K562 (cell line): ENCODE measurements around the gene UNC79. TPM values are rescaled to one million over a fixed set of nuclear protein-coding genes. Genes with fewer than 3 reads are reported as not detected.

ENCODE experiments used
- ATAC-seq: fragments of 200-7000 bp; cut with Tn5 transposase; 3 replicates; pipeline ENCODE4 v1.9.1; 2020; ENCODE audit warnings: moderate library complexity
- BruUV-seq: library from RNA; stranded (reverse); fragments of 400-500 nt; replicated peaks from 2 replicates; lab custom pipeline; 2021; lab: Mats Ljungman, UMichigan
- CTCF ChIA-PET: fragments of 300-600 bp; formaldehyde crosslinking; extraction: SDS; loops from one replicate; lab custom pipeline; 2021; ENCODE audit warnings: low intra/inter-chr PET ratio; lab: Yijun Ruan, JAX
- POLR2A ChIA-PET: fragments of 300-600, 350-650 bp; sonication (Branson Sonifier 250); formaldehyde crosslinking; extraction: SDS; loops from one replicate; lab custom pipeline; 2021; ENCODE audit warnings: antibody characterized with exemption, inconsistent platforms; lab: Yijun Ruan, JAX
- DNase-seq, 4 experiments: peaks; one replicate each; pipeline versions ENCODE4 v3.0.0 to v3.0.0-alpha.2; 2011 to 2018; ENCODE audit warnings: low spot score in 3 of 4, mixed read lengths in 3 of 4; ENCODE audit errors: extremely low read depth in 1 of 4
- FAIRE-seq: peaks from 2 replicates; lab custom pipeline; 2011; peaks lifted over from hg19 to GRCh38; lab: Jason Lieb, UNC
- H2AFZ ChIP-seq: 2 replicates; pipeline ENCODE4 v1.6.0; 2011; ENCODE audit warnings: low read depth, low read length, control low read depth, inconsistent platforms
- H3K27ac ChIP-seq: fragments of 200-600 bp; 3 replicates; pipeline ENCODE4 v1.8.0; 2011; ENCODE audit warnings: low read depth, mild to moderate bottlenecking, control low read depth, inconsistent platforms, low read length, moderate library complexity, mixed read lengths; ENCODE audit errors: extremely low read depth
- H3K27me3 ChIP-seq, 2 experiments: fragments of 300-600 bp in 1 of 2; 2 replicates in 1 of 2; 3 replicates in 1 of 2; pipeline versions ENCODE4 v1.6.0 to v1.8.0; 2011; ENCODE audit warnings: inconsistent platforms in 2 of 2, low read length in 2 of 2, mild to moderate bottlenecking in 1 of 2, mixed read lengths in 1 of 2, moderate library complexity in 1 of 2; ENCODE audit not compliant: control insufficient read depth in 2 of 2, insufficient read depth in 2 of 2
- H3K36me3 ChIP-seq: fragments of 300-600 bp; 3 replicates; pipeline ENCODE4 v1.8.0; 2011; ENCODE audit warnings: mild to moderate bottlenecking, low read length, inconsistent platforms; ENCODE audit not compliant: control insufficient read depth, insufficient read depth
- H3K4me1 ChIP-seq, 2 experiments: fragments of 200-600 bp in 1 of 2; replicated peaks in 1 of 2; 2 replicates in 1 of 2; 3 replicates in 1 of 2; pipeline versions ENCODE4 v1.5.1 to v1.8.0; 2011; ENCODE audit warnings: inconsistent platforms in 2 of 2, low read length in 2 of 2, mild to moderate bottlenecking in 1 of 2, mixed read lengths in 1 of 2, moderate library complexity in 1 of 2; ENCODE audit not compliant: control insufficient read depth in 2 of 2, insufficient read depth in 2 of 2
- H3K4me2 ChIP-seq: 2 replicates; pipeline ENCODE4 v1.6.1; 2011; ENCODE audit warnings: low read length, control low read depth, inconsistent platforms, mixed read lengths; ENCODE audit not compliant: insufficient read depth
- H3K4me3 ChIP-seq: fragments of 200-600 bp; sonication (generic), shearing (Covaris generic); 2 replicates; pipeline ENCODE4 v1.5.1; 2016; ENCODE audit warnings: control low read depth, inconsistent platforms
- H3K79me2 ChIP-seq: fragments of 200-600 bp; 3 replicates; pipeline ENCODE4 v1.8.0; 2011; ENCODE audit warnings: low read length, inconsistent platforms; ENCODE audit not compliant: control insufficient read depth, insufficient read depth
- H3K9ac ChIP-seq, 2 experiments: 2 replicates each; pipeline versions ENCODE4 v1.6.0 to v1.6.1; 2011; ENCODE audit warnings: low read depth in 2 of 2, low read length in 2 of 2, control low read depth in 1 of 2, inconsistent platforms in 1 of 2, mild to moderate bottlenecking in 1 of 2, mixed read lengths in 1 of 2; ENCODE audit not compliant: insufficient read depth in 1 of 2
- H3K9me1 ChIP-seq: one replicate; pipeline ENCODE4 v1.6.0; 2011; ENCODE audit warnings: inconsistent platforms, mild to moderate bottlenecking, low read length, moderate library complexity; ENCODE audit not compliant: control insufficient read depth, insufficient read depth
- H3K9me3 ChIP-seq: replicated peaks from 2 replicates; pipeline ENCODE4 v1.5.1; 2011; ENCODE audit warnings: low read depth, low read length, inconsistent platforms; ENCODE audit not compliant: control insufficient read depth, insufficient read depth
- H4K20me1 ChIP-seq: replicated peaks from 2 replicates; pipeline ENCODE4 v1.6.1; 2011; ENCODE audit warnings: low read length, inconsistent platforms, mixed read lengths; ENCODE audit not compliant: control insufficient read depth, insufficient read depth
- KLF16 ChIP-seq: IDR thresholded peaks from 2 replicates; pipeline ENCODE4 v1.6.1; 2016; ENCODE audit warnings: antibody characterized with exemption
- OTX1 ChIP-seq: fragments of 450-650 bp; formaldehyde crosslinking; IDR thresholded peaks from 2 replicates; pipeline ENCODE4 v1.4.0; 2022; ENCODE audit warnings: mild to moderate bottlenecking
- WGBS: fragments of 100-300 bp; shearing (Covaris generic); methylation state at CpG from one replicate; pipeline ENCODE4 v1.1.6; 2016; ENCODE audit warnings: low coverage, mixed read lengths; ENCODE audit not compliant: insufficient coverage; ENCODE audit errors: missing lambda C conversion rate; 5-methylcytosine and 5-hydroxymethylcytosine counted together
- in situ Hi-C: fragments of 300-500 bp; cut with MboI; formaldehyde crosslinking; loops from 4 replicates; pipeline ENCODE4 v1.15.0; 2018; ENCODE audit warnings: inconsistent platforms, mixed read lengths
- intact Hi-C: fragments of 100-400 bp; cut with micrococcal nuclease; formaldehyde crosslinking; loops from 2 replicates; pipeline ENCODE4 v1.14.2; 2022
- polyA plus RNA-seq, 8 experiments: library from polyadenylated mRNA; depleted of rRNA in 4 of 8; stranded (reverse) in 5 of 8; unstranded in 3 of 8; fragments of >200 nt; fragmentation: Nextera tagmentation in 2 of 8; fragmentation: Illumina TruSeq in 1 of 8; extraction: Ambion mirVana in 2 of 8; extraction: Trizol in 1 of 8; gene quantifications; 2 replicates each; pipeline versions ENCODE4 v1.2.1 to v1.2.3, GENCODE V29; 2011 to 2014; ENCODE audit warnings: inconsistent platforms in 1 of 8, missing spikeins in 1 of 8
- total RNA-seq, 7 experiments: library from RNA; depleted of rRNA in 6 of 7; stranded (reverse); fragments of >200 nt in 6 of 7; fragmentation: Illumina TruSeq in 2 of 7; extraction: Trizol in 2 of 7; gene quantifications; 2 replicates each; pipeline versions ENCODE4 v1.2.1 to v1.2.3, GENCODE V29; 2011 to 2021; ENCODE audit warnings: low replicate concordance in 1 of 7
- TF ChIP-seq, protein P1 (sequence below): sonication (generic); formaldehyde crosslinking; IDR thresholded peaks from 2 replicates; pipeline ENCODE4 v1.8.0; 2023; ENCODE audit warnings: mild to moderate bottlenecking, missing genetic modification reagents

The UNC79 gene
- total and polyA plus RNA-seq, 9 of the 15 experiments (the other 6 are each of a cell fraction or from before 2014, with no cell fraction given) = under 0.01 to 0.04 (median 0.01) TPM; not detected in 6

DNA sequence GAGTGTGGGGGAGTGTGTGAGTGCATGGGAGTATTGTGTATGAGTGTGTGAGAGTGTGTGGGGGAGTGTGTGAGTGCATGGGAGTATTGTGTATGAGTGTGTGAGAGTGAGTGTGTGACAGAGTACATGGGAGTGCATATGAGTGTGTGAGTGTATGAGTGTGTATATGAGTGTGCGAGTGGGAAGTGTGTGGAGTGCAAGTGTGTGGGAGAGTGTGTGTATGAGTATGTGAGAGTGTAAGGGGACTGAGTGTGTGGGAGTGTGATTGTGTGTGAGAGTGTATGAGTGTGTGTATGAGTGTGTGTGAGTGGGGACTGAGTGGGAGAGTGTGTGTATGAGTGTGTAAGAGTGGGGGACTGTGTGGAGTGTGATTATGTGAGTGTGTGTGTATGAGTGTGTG is 316.8 kb downstream of the UNC79 start:
- in situ Hi-C loops = no loop called here
- no TSS peak for BruUV-seq
- no peaks in the 10 kb centered on the region for H3K79me2 ChIP-seq
- no peak for FAIRE-seq
- no peak overlapping the region for H3K9ac ChIP-seq
- no peak overlapping the region for H3K4me2 ChIP-seq
- H2AFZ ChIP-seq = no peak overlapping the region
- H3K9me3 ChIP-seq = no peaks in the 10 kb centered on the region
- POLR2A ChIA-PET = no interaction called here
- intact Hi-C loops = no loop called here
- H3K4me3 ChIP-seq = no peak overlapping the region
- H3K27ac ChIP-seq = no peak overlapping the region
- H4K20me1 ChIP-seq = no peaks in the 10 kb centered on the region
- TF ChIP-seq, protein P1, sequence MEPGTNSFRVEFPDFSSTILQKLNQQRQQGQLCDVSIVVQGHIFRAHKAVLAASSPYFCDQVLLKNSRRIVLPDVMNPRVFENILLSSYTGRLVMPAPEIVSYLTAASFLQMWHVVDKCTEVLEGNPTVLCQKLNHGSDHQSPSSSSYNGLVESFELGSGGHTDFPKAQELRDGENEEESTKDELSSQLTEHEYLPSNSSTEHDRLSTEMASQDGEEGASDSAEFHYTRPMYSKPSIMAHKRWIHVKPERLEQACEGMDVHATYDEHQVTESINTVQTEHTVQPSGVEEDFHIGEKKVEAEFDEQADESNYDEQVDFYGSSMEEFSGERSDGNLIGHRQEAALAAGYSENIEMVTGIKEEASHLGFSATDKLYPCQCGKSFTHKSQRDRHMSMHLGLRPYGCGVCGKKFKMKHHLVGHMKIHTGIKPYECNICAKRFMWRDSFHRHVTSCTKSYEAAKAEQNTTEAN (CRISPR knock-in tag) = peak; percentile 83; the same call in 1 of the 2 replicates
- TF ChIP-seq OTX1 = no peak
- TF ChIP-seq KLF16 = no peak
- TF ChIP-seq, all 486 proteins: peak for 1
- Histone ChIP-seq H3K36me3 (no peaks in the 10 kb centered on the region), H3K27me3 (peaks cover 0 to 24% of the 10 kb centered on the region in 2 experiments; a peak in 1 of 5 replicates), H3K9me1 (no peaks in the 10 kb centered on the region), H3K4me1 (no peaks in the 10 kb centered on the region)
- CTCF ChIA-PET = no interaction called here
- no peak for ATAC-seq
- DNase-seq = no peak
- 0% methylated on average over 1 of the region's 1 CpG for WGBS
